Mesothelial cell of epicardium (in vitro differentiated cells): ENCODE data around the gene GPC6. TPM values are rescaled to one million over a fixed set of nuclear protein-coding genes. Genes with fewer than 3 reads are reported as not detected.
A peak's percentile ranks its signal among the peaks of the same experiment; 100 is the strongest.

Source experiments
- DNase-seq, 2 experiments: peaks; one replicate each; pipeline ENCODE4 v3.0.0; 2021; ENCODE audit warnings: low spot score in 2 of 2; ENCODE audit not compliant: unreplicated experiment in 2 of 2
- H3K27ac Mint-ChIP-seq: 2 replicates; pipeline ENCODE4 v1.8.0; 2021; ENCODE audit warnings: mixed read lengths
- H3K27me3 Mint-ChIP-seq: 2 replicates; pipeline ENCODE4 v1.8.0; 2021; ENCODE audit warnings: low read depth, mixed read lengths
- H3K36me3 Mint-ChIP-seq: 2 replicates; pipeline ENCODE4 v1.8.0; 2021; ENCODE audit warnings: mixed read lengths
- H3K4me1 Mint-ChIP-seq: 2 replicates; pipeline ENCODE4 v1.8.0; 2021; ENCODE audit warnings: mixed read lengths
- H3K4me3 Mint-ChIP-seq: 2 replicates; pipeline ENCODE4 v1.8.0; 2021; ENCODE audit warnings: mild to moderate bottlenecking, moderate library complexity, mixed read lengths
- H3K9me3 Mint-ChIP-seq: 2 replicates; pipeline ENCODE4 v1.8.0; 2021; ENCODE audit warnings: mixed read lengths
- total RNA-seq: library from RNA; stranded (reverse); gene quantifications from 3 replicates; pipeline ENCODE4 v1.2.1, GENCODE V29; 2021
- TF ChIP-seq, protein P1 (sequence below): fragments of 200-600 bp; sonication (generic); IDR thresholded peaks from one replicate; pipeline ENCODE4 v1.5.0; 2021; ENCODE audit warnings: antibody characterized with exemption; ENCODE audit not compliant: unreplicated experiment

GPC6 gene
- total RNA-seq, 1 donor from 2014 or later: 112 TPM

DNA sequence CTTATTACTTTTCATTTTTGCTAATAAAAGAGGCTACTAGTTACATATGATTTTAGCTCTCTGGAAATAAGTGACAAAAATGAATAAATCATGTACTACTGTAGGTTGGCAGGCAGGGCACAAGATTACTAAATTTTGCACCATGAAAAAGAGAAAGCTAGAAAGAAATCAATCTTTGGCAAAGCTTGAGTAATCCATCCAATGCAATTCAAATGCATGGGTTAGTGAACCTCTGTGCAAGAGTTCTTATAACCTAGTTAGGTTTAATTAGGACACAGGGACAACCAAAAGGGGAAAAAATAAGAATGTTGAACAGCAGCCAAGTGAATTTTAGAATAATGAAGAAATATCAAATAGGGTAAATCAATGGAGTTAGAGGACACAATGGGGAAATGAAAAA, 947.4 kb downstream of the GPC6 start:
- H3K27me3 Mint-ChIP-seq: no peaks in the 10 kb centered on the region
- H3K9me3 Mint-ChIP-seq: peaks cover 7% of the 10 kb centered on the region
- H3K4me3 Mint-ChIP-seq: no peak overlapping the region
- peaks cover 2% of the 10 kb centered on the region for H3K36me3 Mint-ChIP-seq
- peak overlapping the region; percentile 22 for H3K27ac Mint-ChIP-seq
- no peak for DNase-seq
- H3K4me1 Mint-ChIP-seq: peaks cover 30% of the 10 kb centered on the region
- TF ChIP-seq, protein P1, sequence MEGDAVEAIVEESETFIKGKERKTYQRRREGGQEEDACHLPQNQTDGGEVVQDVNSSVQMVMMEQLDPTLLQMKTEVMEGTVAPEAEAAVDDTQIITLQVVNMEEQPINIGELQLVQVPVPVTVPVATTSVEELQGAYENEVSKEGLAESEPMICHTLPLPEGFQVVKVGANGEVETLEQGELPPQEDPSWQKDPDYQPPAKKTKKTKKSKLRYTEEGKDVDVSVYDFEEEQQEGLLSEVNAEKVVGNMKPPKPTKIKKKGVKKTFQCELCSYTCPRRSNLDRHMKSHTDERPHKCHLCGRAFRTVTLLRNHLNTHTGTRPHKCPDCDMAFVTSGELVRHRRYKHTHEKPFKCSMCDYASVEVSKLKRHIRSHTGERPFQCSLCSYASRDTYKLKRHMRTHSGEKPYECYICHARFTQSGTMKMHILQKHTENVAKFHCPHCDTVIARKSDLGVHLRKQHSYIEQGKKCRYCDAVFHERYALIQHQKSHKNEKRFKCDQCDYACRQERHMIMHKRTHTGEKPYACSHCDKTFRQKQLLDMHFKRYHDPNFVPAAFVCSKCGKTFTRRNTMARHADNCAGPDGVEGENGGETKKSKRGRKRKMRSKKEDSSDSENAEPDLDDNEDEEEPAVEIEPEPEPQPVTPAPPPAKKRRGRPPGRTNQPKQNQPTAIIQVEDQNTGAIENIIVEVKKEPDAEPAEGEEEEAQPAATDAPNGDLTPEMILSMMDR: no peak

DNA sequence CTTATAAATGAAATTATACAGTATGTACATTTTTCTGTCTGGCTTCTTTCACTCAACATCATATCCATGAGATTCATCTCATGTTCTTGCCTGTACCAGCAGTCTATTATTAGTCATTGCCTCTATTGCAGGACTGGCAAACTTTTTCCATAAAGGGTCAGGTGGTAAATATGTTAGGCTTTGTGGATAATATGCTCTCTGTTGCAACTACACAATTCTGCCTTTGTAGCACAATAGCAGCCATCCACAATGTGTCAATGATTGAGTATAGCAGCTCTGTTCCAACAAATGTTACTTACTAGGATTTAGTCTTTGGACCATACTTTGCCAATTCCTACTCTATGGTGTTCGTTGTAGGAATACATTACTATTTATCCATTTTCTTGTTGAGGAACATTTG, 948.5 kb downstream of the GPC6 start:
- Mint-ChIP-seq H3K27ac (no peak overlapping the region), H3K9me3 (peaks cover 7% of the 10 kb centered on the region), H3K4me3 (no peak overlapping the region), H3K4me1 (peaks cover 22% of the 10 kb centered on the region), H3K27me3 (no peaks in the 10 kb centered on the region), H3K36me3 (peaks cover 2% of the 10 kb centered on the region)
- DNase-seq: no peak
- TF ChIP-seq, protein P1: no peak

DNA sequence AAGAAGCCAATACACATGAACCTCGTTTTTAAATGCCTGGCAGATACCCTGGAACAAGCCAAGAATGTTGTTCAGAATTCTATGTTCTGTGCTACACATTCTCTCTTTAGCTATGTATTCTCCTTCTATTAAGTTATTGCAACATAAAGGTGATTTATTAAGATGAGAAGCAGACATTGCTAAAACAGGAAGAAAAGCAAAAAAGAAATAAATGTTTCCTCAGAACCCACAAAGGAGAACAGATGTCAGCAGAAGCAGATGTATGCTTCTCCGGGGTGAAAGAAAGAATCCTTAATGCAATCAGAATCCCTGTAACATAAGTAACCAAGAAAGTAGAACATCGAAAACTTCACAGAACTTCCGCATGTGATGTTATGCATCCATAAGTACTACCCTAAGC, 950.0 kb downstream of the GPC6 start:
- Mint-ChIP-seq H3K27ac (peak overlapping the region; percentile 37), H3K27me3 (no peaks in the 10 kb centered on the region), H3K9me3 (peaks cover 7% of the 10 kb centered on the region), H3K4me1 (peaks cover 19% of the 10 kb centered on the region), H3K36me3 (peaks cover 2% of the 10 kb centered on the region), H3K4me3 (no peak overlapping the region)
- DNase-seq: no peak
- TF ChIP-seq, protein P1: no peak

DNA sequence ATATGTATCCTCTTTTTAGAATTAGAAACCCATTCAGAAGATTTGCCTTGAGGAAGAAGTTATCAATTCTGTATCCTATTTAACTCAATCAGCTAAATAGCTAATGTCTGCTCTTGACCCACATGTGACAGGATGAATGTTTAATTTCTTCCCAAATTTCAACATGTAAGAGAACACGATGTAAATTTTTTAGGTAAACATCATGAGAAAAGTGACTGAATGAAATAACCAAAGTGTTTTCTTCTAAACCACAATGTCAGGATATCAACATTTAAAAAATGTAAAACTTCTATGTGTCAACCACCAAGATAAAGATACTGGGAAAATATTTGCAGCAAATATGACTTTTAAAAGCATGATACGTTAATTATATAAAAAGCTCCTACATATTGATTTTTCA, 950.4 kb downstream of the GPC6 start:
- Mint-ChIP-seq H3K9me3 (peaks cover 7% of the 10 kb centered on the region), H3K4me3 (no peak overlapping the region), H3K27me3 (no peaks in the 10 kb centered on the region), H3K4me1 (peaks cover 19% of the 10 kb centered on the region), H3K36me3 (peaks cover 2% of the 10 kb centered on the region), H3K27ac (no peak overlapping the region)
- DNase-seq: no peak
- TF ChIP-seq, protein P1: no peak

DNA sequence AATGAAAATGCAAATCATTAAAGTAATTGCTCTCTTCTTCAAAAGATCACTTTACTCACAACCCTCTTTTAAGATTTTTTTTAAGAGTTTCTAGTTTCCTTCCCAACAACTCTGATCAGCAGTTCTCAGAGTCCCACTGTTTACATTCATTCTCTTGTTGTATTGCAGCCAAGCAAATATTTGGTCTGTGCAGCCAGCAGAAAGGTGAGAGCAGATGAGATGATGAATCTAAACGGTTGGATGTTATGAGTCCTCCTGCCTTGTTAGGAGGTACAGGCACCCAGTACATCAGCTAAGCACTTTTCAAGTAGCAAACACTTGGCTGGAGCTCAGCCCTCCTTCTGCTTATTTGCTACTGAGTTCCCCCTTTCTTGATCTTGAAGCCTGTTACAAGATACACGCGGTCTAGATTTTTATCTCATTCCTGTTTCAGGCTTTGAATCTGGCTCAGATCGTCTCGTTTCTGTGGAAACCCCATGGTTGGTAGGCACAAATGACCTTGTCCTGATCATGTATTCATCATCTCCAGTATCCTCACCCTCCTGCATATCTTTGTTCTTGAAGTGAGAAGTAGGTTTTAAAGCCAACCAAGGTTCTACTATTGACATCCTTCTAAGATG, 952.1 kb downstream of the GPC6 start:
- DNase-seq: no peak
- Mint-ChIP-seq H3K4me3 (no peak overlapping the region), H3K36me3 (peaks cover 7% of the 10 kb centered on the region), H3K27me3 (no peaks in the 10 kb centered on the region), H3K4me1 (peaks cover 18% of the 10 kb centered on the region), H3K27ac (no peak overlapping the region), H3K9me3 (peaks cover 15% of the 10 kb centered on the region)
- TF ChIP-seq, protein P1: no peak
